ENCODE data around the gene VAX1.

- TF ChIP-seq CTCF (IDR thresholded peaks at IDR 0.05) (no peak), EP300 (IDR thresholded peaks at IDR 0.05) (no peak)
These were observed 31.4 kb upstream of the VAX1 start for GRCh38 chr10:117169480-117169879.

Measured in suprapubic skin (tissue), 3 donors.